ENCODE results near the gene SRSF6. TPM values are rescaled to one million over a fixed set of nuclear protein-coding genes. Genes with fewer than 3 reads are reported as not detected.
"Not testable (repeated sequence)": the region's sequence is repeated elsewhere in the genome, so short reads cannot be mapped to it uniquely, and the experiment has no call there.

SRSF6 gene
- total RNA-seq, 1 donor from 2014 or later, result 53.7 TPM

DNA sequence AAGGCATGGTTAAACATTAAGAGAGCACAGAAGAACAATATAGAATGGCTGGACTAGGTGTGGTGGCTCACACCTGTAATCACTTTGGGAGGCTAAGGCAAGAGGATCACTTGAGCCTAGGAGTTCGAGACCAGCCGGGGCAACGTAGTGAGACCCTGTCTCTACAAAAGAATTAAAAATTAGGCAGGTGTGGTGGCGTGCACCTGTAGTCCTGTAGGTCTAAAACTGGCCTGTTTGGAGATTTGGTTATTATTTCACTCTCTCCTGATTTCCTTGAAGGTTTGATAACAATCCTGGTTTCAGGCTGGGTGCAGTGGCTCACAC is 15.6 kb downstream of the SRSF6 start:
- DNase-seq (ENCODE audit: low read depth, low spot score), result no peak

DNA sequence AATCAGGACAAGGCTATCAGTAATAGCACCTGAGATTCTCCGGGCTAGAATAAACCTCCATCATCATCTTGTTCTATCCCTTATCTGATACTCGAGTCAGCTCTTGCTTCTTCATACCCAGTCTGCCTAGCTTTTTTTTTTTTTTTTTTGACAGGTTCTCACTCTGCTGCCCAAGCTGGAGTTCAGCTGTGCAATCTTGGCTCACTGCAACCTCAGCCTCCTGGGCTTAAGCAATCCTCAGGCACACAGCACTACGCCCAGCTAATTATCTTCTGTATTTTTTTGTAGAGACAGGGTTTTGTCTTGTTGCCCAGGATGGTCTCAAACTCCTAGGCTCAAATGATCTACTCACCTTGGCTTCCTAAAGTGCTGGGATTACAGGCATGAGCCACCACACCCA is 19.5 kb downstream of the SRSF6 start:
- DNase-seq (ENCODE audit: low read depth, low spot score), result no peak

DNA sequence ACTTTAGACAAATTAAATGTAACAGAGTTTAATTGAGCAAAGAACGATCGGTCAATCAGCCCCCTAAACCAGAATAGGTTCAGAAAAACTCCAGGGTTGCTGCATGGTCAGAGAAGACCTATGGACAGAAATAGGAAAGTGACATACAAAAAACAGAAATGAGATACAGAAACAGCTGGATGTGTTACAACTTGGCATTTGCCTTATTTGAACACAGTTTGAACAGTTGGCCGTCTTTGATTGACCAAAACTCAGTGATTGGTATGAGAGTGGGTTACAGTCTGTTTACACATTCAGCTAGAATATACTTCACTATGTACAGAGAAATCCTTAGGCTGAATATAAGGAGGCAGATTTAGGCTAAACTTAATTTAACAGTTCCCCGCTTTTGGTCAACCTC is 19.9 kb downstream of the SRSF6 start:
- no peak for DNase-seq (ENCODE audit: low read depth, low spot score)

DNA sequence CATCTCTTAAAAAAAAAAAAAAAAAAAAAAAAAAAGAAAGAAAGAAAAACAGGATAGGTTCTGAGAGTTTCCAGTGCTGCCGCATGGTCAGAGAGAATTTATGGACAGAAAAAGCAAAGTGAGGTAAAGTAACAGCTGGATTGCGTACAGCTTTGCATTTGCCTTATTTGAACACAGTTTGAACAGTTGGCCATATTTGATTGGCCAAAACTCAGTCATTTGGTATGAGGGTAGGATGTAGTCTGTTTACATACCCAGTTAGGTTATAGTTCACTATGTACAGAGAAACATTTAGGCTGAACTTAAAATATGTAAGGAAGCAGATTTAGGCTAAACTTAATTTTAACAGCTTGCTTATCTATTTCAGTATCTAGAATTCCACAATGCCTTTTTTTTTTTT is 32.3 kb downstream of the SRSF6 start:
- DNase-seq (ENCODE audit: low read depth, low spot score), result no peak

- DNase-seq (ENCODE audit: low read depth, low spot score), result no peak
Measured at GRCh38 chr20:43492101-43492500, 34.4 kb downstream of the SRSF6 start.

DNA sequence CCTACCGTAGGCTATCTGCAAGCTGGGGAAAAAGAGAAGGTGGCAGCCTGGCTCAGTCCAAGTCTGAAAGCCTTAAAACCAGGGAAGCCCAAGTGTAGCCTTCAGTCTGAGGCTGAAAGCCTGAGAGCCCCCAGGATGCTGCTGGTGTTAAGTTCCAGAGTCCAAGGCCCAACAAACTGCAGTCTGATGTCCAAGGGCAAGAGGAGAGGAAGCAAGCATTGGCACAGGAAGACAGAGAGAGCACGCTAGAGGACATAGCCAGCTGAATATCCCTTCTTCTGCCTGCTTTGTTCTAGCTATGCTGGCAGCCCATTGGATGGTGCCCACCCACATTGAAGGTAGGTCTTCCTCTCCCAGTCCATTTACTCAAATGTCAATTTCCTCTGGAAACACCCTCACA is 37.7 kb downstream of the SRSF6 start:
- no peak for DNase-seq (ENCODE audit: low read depth, low spot score)

DNA sequence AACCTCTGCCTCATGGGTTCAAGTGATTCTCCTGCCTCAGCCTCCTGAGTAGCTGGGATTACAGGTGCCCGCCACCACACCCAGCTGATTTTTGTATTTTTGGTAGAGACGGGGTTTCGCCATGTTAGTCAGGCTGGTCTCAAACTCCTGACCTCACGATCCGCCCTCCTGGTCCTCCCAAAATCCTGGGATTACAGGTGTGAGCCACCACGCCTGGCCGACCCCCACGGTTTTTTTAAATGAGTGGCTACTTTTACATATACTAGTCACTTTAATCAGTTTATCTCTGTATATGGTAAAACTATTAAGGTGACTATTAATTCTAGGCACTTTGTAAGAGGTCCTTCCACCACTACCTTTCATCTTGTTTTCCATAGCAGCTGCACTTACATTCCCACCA is 44.3 kb downstream of the SRSF6 start:
- DNase-seq (ENCODE audit: low read depth, low spot score), result not testable (repeated sequence)

- no peak for DNase-seq (ENCODE audit: low read depth, low spot score)
Measured at GRCh38 chr20:43506238-43506637, 48.5 kb downstream of the SRSF6 start.

- no peak for DNase-seq (ENCODE audit: low read depth, low spot score)
Measured at GRCh38 chr20:43507150-43508080, 49.7 kb downstream of the SRSF6 start, which contains the start of gene L3MBTL1. Gene L3MBTL1, plus strand, starts transcription at chr20:43507697. Its CDS starts 5,807 bp downstream, at chr20:43513504.

DNA sequence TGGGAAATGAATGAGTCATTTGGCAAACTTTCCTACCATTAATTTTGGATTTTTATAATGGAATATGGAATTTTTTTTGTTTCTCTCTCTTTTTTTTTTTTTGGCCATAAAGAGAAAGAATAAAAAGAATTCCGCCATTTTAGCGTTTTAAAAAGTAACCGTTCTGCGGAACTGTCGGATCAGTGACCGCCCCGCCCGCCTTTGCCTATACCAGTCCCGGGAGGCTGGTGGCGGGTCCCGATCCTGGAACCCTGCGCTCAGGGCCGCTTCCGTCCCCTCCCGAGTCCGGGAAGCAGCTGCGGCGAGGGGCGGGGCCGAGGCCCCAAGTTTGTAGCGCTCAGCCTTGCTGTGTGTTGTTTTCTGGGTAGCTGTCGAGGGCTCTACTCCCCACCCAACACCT is 50.4 kb downstream of the SRSF6 start:
- DNase-seq (ENCODE audit: low read depth, low spot score), result no peak

DNA sequence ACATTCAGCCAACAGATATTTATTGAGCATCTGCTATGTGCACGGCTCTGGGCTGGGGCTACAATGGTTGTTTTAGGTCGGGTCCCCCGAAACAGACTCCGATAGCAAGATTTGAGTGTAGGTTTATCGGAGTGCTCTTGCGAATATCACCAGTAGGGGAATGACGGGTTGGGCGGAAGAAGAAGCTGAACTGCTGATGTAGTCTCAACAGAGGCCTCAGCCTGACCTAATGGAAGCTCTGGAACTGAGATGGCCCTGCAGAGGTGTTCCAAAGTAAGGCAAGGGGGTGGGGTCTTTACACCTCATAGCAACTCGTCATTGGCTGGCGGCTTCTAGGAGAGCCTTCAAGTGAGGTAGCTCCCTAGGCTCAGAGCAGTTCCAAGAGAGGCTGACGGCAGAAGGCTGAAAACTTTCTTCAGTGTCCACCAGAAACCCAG is 50.9 kb downstream of the SRSF6 start:
- DNase-seq (ENCODE audit: low read depth, low spot score), result no peak

DNA sequence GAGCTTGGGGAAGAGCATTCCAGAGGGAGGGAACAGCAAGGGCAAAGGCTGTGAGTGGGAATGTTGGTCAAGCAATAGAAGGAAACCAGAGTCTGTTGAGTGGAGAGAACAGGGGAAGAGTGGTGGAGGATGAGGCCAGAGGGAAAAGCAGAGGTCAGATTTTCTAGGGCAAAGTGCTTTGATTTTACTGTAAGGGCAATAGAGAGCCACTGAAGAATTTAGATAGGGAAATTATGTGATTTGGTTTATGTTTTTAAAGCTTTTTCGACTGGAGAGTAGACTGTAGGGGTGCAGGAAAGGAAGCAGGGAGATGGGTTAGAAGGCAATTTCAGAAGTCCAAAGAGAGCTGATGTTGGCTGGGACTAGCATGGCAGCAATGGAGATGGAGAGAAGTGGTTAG is 54.2 kb downstream of the SRSF6 start:
- DNase-seq (ENCODE audit: low read depth, low spot score), result no peak

DNA sequence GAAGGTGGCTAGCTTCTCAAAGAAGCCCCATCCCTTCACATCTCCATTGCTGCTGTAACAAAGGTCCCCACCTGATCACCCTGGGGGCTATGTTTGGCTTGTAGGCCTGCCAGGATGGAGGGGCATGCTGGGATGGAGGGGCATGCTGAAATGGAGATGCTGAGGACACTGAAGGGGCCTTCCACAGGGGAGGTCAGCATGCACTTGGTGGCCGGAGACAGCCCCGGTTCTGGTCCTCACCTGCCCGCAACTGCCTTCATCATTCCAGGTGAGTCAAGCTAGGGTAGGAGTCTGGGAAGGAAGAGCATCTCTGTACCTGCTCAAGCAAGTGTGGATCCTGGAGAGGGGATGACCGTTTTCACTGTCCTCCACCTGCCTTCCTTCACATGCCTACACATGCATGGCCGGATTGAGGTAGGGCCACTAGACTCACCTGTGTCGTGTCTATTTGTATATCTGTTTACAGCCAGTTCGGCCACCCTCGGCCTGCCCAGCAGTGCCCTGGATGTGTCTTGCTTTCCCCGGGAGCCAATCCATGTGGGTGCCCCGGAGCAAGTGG is 55.8 kb downstream of the SRSF6 start:
- DNase-seq (ENCODE audit: low read depth, low spot score), result no peak

Other genes with a start within 250 kb of the SRSF6 start
- 2.8 and 4.5 TPM in 2 replicates for gene L3MBTL1, start 49.8 kb downstream of the SRSF6 start, total RNA-seq
- 0.07 TPM in 1 of 2 replicates, not detected in the other for gene SGK2, start 101.1 kb downstream of the SRSF6 start, total RNA-seq
- gene IFT52, start 133.0 kb downstream of the SRSF6 start, total RNA-seq, result 32.4 and 41.0 TPM in 2 replicates
- 26.6 and 41.9 TPM in 2 replicates for gene MYBL2, start 209.2 kb downstream of the SRSF6 start, total RNA-seq